ENCODE results near the gene FBN2.

FBN2 gene

GRCh38 chr5:128318691-128319090 is 219.4 kb downstream of the FBN2 start:
- H3K9ac ChIP-seq (ENCODE audit: low read depth, low read length, poor library complexity, severe bottlenecking): no peak overlapping the region
- H3K79me2 ChIP-seq (ENCODE audit: insufficient read depth, low read length): no peaks in the 10 kb centered on the region
- no peaks in the 10 kb centered on the region for H3K9me2 ChIP-seq (replicated peaks; ENCODE audit: low read depth, low read length)
- no peaks in the 10 kb centered on the region for H3K9me3 ChIP-seq (ENCODE audit: insufficient read depth, low read depth, low read length)
- H3K4me1 ChIP-seq (ENCODE audit: insufficient read depth, low read length, poor library complexity, severe bottlenecking): no peaks in the 10 kb centered on the region
- H3F3A ChIP-seq (ENCODE audit: low read depth): no peaks in the 10 kb centered on the region
- no peaks in the 10 kb centered on the region for H4K20me1 ChIP-seq (ENCODE audit: insufficient read depth, low read length, poor library complexity, severe bottlenecking)
- no peak overlapping the region for H2AFZ ChIP-seq (ENCODE audit: low read length)
- TF ChIP-seq, protein P1, sequence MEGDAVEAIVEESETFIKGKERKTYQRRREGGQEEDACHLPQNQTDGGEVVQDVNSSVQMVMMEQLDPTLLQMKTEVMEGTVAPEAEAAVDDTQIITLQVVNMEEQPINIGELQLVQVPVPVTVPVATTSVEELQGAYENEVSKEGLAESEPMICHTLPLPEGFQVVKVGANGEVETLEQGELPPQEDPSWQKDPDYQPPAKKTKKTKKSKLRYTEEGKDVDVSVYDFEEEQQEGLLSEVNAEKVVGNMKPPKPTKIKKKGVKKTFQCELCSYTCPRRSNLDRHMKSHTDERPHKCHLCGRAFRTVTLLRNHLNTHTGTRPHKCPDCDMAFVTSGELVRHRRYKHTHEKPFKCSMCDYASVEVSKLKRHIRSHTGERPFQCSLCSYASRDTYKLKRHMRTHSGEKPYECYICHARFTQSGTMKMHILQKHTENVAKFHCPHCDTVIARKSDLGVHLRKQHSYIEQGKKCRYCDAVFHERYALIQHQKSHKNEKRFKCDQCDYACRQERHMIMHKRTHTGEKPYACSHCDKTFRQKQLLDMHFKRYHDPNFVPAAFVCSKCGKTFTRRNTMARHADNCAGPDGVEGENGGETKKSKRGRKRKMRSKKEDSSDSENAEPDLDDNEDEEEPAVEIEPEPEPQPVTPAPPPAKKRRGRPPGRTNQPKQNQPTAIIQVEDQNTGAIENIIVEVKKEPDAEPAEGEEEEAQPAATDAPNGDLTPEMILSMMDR (conservative IDR thresholded peaks at IDR 0.05; ENCODE audit: low read length): no peak
- TF ChIP-seq EZH2phosphoT487 (IDR thresholded peaks at IDR 0.05; ENCODE audit: borderline replicate concordance): no peak
- H3K4me3 ChIP-seq (ENCODE audit: low read length, poor library complexity, severe bottlenecking): no peak overlapping the region
- no peaks in the 10 kb centered on the region for H3K27me3 ChIP-seq (ENCODE audit: insufficient read depth, low read length, poor library complexity, severe bottlenecking)
- H3K36me3 ChIP-seq (ENCODE audit: insufficient read depth, low read length): no peaks in the 10 kb centered on the region
- no peak overlapping the region for H3K4me2 ChIP-seq (ENCODE audit: low read depth, low read length, poor library complexity, severe bottlenecking)

GRCh38 chr5:128317481-128317880 is 220.6 kb downstream of the FBN2 start:
- no peak overlapping the region for H3K9ac ChIP-seq (ENCODE audit: low read depth, low read length, poor library complexity, severe bottlenecking)
- H3K4me2 ChIP-seq (ENCODE audit: low read depth, low read length, poor library complexity, severe bottlenecking): no peak overlapping the region
- H3K27me3 ChIP-seq (ENCODE audit: insufficient read depth, low read length, poor library complexity, severe bottlenecking): no peaks in the 10 kb centered on the region
- no peaks in the 10 kb centered on the region for H4K20me1 ChIP-seq (ENCODE audit: insufficient read depth, low read length, poor library complexity, severe bottlenecking)
- H3K4me3 ChIP-seq (ENCODE audit: low read length, poor library complexity, severe bottlenecking): no peak overlapping the region
- H3K9me3 ChIP-seq (ENCODE audit: insufficient read depth, low read depth, low read length): no peaks in the 10 kb centered on the region
- H3K79me2 ChIP-seq (ENCODE audit: insufficient read depth, low read length): no peaks in the 10 kb centered on the region
- H3K9me2 ChIP-seq (replicated peaks; ENCODE audit: low read depth, low read length): no peaks in the 10 kb centered on the region
- H3K36me3 ChIP-seq (ENCODE audit: insufficient read depth, low read length): no peaks in the 10 kb centered on the region
- no peaks in the 10 kb centered on the region for H3F3A ChIP-seq (ENCODE audit: low read depth)
- TF ChIP-seq, protein P1 (conservative IDR thresholded peaks at IDR 0.05; ENCODE audit: low read length): no peak
- TF ChIP-seq EZH2phosphoT487 (IDR thresholded peaks at IDR 0.05; ENCODE audit: borderline replicate concordance): no peak
- H2AFZ ChIP-seq (ENCODE audit: low read length): no peak overlapping the region
- H3K4me1 ChIP-seq (ENCODE audit: insufficient read depth, low read length, poor library complexity, severe bottlenecking): no peaks in the 10 kb centered on the region

DNA sequence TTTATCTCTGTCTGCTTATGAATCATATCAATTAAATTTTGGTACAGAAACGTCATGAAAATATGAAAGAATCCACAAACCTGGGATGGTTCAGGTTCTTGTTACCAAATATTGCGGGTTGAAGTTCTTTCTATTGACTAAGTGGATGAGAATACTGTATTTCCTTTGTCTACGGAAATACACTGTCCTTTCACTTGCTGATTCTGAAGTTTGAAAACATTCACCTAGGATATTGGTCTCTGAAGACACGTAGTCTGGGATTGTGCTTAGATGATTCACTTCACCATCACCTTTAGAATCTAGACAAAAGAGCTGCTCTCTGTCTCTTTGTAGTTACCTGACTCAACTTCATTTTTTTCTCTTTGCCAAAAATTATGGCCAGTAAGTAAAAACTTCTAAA is 222.4 kb downstream of the FBN2 start:
- no peak overlapping the region for H3K4me3 ChIP-seq (ENCODE audit: low read length, poor library complexity, severe bottlenecking)
- no peaks in the 10 kb centered on the region for H3F3A ChIP-seq (ENCODE audit: low read depth)
- no peaks in the 10 kb centered on the region for H3K27me3 ChIP-seq (ENCODE audit: insufficient read depth, low read length, poor library complexity, severe bottlenecking)
- H3K4me2 ChIP-seq (ENCODE audit: low read depth, low read length, poor library complexity, severe bottlenecking): no peak overlapping the region
- no peak for TF ChIP-seq EZH2phosphoT487 (IDR thresholded peaks at IDR 0.05; ENCODE audit: borderline replicate concordance)
- TF ChIP-seq, protein P1 (conservative IDR thresholded peaks at IDR 0.05; ENCODE audit: low read length): no peak
- H4K20me1 ChIP-seq (ENCODE audit: insufficient read depth, low read length, poor library complexity, severe bottlenecking): no peaks in the 10 kb centered on the region
- H3K9me3 ChIP-seq (ENCODE audit: insufficient read depth, low read depth, low read length): no peaks in the 10 kb centered on the region
- H3K36me3 ChIP-seq (ENCODE audit: insufficient read depth, low read length): no peaks in the 10 kb centered on the region
- no peak overlapping the region for H2AFZ ChIP-seq (ENCODE audit: low read length)
- H3K4me1 ChIP-seq (ENCODE audit: insufficient read depth, low read length, poor library complexity, severe bottlenecking): no peaks in the 10 kb centered on the region
- no peak overlapping the region for H3K9ac ChIP-seq (ENCODE audit: low read depth, low read length, poor library complexity, severe bottlenecking)
- no peaks in the 10 kb centered on the region for H3K9me2 ChIP-seq (replicated peaks; ENCODE audit: low read depth, low read length)
- no peaks in the 10 kb centered on the region for H3K79me2 ChIP-seq (ENCODE audit: insufficient read depth, low read length)

All from Loucy (cell line).